GM18499 (cell line): ENCODE results near the gene RALGAPA2.
"Not testable (repeated sequence)": the region's sequence is repeated elsewhere in the genome, so short reads cannot be mapped to it uniquely, and the experiment has no call there.

Source experiments
- ATAC-seq: cut with Tn5 transposase; IDR thresholded peaks from one replicate; pipeline ENCODE4 v1.9.1; 2021; ENCODE audit warnings: moderate number of reproducible peaks; ENCODE audit not compliant: insufficient read depth, unreplicated experiment

The RALGAPA2 gene

DNA sequence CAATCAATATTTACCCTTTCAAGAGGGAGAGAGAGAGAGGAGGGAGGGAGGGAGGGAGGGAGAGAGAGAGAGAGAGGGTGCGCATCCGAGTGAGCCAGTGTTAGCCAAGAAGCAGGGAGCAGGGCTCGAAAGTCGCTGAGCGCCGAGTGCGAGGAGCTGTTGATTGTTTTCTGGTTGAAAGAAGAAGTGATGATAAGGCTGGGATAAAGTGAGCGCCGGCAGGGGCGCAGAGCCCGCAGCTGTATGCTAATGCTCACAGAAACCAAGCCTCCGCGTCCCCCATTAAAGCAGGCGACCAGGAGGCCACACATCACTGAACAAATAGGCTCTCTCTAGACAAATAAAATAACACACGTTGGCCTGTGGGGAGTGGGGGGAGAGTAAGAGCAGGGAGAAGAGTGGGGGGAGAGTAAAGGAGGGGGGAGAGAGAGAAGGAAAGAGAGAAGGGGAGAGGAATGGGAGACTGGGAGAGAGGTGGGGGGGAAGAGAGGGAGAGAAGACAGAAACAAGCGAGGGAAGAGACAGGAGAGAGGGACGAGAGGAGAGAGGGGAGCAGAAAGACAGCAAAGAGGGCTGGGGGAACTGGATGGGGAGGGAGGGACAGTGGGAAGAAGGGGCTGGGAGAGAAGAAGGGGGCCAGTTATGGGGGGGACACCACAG lies 349.5 kb downstream of the RALGAPA2 start:
- no peak for ATAC-seq

GRCh38 chr20:20360464-20360863 lies 352.0 kb downstream of the RALGAPA2 start:
- ATAC-seq: no peak

DNA sequence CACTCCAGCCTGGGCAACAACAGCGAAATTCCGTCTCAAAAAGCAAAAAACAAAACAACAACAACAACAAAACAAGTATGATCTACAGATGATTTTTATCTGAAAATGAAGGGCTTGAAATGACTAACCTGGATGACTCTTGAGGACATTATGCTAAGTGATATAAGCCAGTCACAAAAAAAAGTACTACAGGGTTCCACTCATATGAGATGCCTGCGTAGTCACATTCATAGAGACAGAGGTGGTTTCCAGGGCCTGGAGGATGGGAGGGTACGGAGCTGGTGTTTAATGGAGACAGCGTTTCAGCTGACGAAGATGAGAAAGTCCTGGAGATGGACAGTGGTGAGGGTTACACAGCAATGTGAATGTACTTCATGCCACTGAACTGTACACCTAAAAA lies 352.8 kb downstream of the RALGAPA2 start:
- no peak for ATAC-seq

GRCh38 chr20:20358801-20359200 lies 353.6 kb downstream of the RALGAPA2 start:
- no peak for ATAC-seq

DNA sequence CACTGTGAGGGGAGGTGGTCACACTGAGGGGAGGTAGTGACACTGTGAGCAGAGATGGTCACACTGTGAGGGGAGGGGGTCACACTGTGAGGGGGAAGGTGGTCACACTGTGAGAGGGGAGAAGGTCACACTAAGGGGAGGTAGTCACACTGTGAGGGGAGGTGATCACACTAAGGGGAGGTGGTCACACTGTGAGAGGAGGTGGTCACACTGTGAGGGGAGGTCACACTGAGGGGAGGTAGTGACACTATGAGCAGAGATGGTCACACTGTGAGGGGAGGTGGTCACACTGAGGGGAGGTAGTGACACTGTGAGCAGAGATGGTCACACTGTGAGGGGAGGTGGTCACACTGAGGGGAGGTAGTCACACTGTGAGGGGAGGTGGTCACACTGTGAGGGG lies 356.9 kb downstream of the RALGAPA2 start:
- not testable (repeated sequence) for ATAC-seq

GRCh38 chr20:20353576-20353975 lies 358.9 kb downstream of the RALGAPA2 start:
- ATAC-seq: no peak

DNA sequence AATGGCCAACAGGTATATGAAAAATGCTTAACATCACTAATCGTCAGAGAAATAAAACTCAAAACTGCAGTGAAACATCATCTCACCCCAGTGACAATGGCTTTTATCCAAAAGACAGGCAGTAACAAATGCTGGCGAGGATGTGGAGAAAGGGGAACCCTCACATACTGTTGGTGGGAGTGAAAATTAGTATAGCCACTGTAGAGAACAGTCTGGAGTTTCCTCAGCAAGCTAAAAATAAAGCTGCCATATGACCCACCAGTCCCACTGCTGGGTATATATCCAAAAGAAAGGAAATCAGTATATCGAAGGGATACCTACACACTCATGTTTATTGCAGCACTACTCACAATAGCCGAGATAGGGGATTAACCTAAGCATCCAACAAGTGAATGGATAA lies 368.0 kb downstream of the RALGAPA2 start:
- no peak for ATAC-seq

DNA sequence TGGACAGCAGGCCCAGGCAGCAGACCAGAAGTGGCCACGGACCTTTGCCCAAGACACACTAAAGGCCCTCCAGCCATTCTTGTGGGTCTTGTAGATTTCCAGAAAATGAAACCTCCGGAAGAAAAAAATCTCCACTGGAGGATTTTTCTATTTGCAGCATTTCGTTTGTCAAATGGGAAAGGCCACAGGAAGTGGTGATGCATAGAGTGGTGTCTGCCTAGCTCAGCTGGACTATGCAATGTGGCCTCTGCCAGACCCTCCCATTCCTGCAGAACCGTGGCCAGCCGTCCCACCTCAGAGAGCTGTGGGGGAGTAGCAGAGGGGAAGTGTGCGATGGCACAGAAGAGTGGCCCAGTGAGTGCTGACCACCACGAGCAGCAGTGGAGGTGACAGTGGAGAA lies 368.5 kb downstream of the RALGAPA2 start:
- ATAC-seq: no peak
